Right lobe of liver (tissue), 6 donors: Measurements from ENCODE around the gene MOGAT3. TPM values are rescaled to one million over a fixed set of nuclear protein-coding genes. Genes with fewer than 3 reads are reported as not detected.

Experiments used
- ATAC-seq, 4 donors: fragments of 200-7000 bp; cut with Tn5 transposase; one replicate each; pipeline ENCODE4 v1.9.1; 2020; ENCODE audit warnings: mild to moderate bottlenecking in 4 of 4, moderate library complexity in 4 of 4
- DNase-seq, 3 donors: peaks; one replicate each; pipeline ENCODE4 v3.0.0-alpha.2; 2020
- H3K27ac ChIP-seq, 3 donors: fragments of 200-600 bp; one replicate each; pipeline ENCODE4 v1.8.0; 2022
- H3K27me3 ChIP-seq, 2 donors: fragments of 200-600 bp; one replicate each; pipeline ENCODE4 v1.8.0; 2022
- H3K36me3 ChIP-seq, 4 donors: fragments of 200-600 bp; sonication (generic) in 1 of 4; one replicate each; pipeline versions ENCODE4 v1.5.1 to v1.8.0; 2017 to 2022; ENCODE audit warnings: control low read depth in 1 of 4
- H3K4me1 ChIP-seq, 4 donors: fragments of 200-600 bp; sonication (generic) in 1 of 4; one replicate each; pipeline versions ENCODE4 v1.5.1 to v1.8.0; 2017 to 2022; ENCODE audit warnings: control low read depth in 1 of 4
- H3K4me3 ChIP-seq, 3 donors: fragments of 200-600 bp; one replicate each; pipeline ENCODE4 v1.8.0; 2022
- H3K9me3 ChIP-seq, 4 donors: fragments of 200-600 bp; sonication (generic) in 1 of 4; one replicate each; pipeline versions ENCODE4 v1.5.1 to v1.8.0; 2017 to 2022; ENCODE audit warnings: control low read depth in 1 of 4
- POLR2A ChIP-seq: fragments of 450-650 bp; IDR thresholded peaks from one replicate; pipeline ENCODE4 v1.6.1; 2017; ENCODE audit warnings: antibody characterized with exemption, mild to moderate bottlenecking
- WGBS: methylation state at CpG from one replicate; pipeline ENCODE4 v1.1.6; 2018; ENCODE audit warnings: low coverage, low lambda C conversion rate; ENCODE audit not compliant: insufficient coverage; ENCODE audit errors: missing lambda C conversion rate; 5-methylcytosine and 5-hydroxymethylcytosine counted together
- intact Hi-C, 2 donors: fragments of 100-400 bp; cut with DNase I; formaldehyde crosslinking; loops; one replicate each; pipeline versions ENCODE4 v1.11.2 to v1.14.1; 2022
- total RNA-seq, 6 experiments: library from RNA; depleted of rRNA in 2 of 6; stranded (reverse); fragments of >200 nt in 2 of 6; fragmentation: NEBNext Ultra II Directional in 3 of 6; extraction: Animal tissue kit (Norgen Biotek cat#: 25700) in 3 of 6; gene quantifications; one replicate each; pipeline versions ENCODE4 v1.1.0 to v1.2.4, GENCODE V29; 2016 to 2023
- TF ChIP-seq, protein P1 (sequence below), 4 donors: fragments of 200-600 bp in 3 of 4; fragments of 450-650 bp in 1 of 4; IDR thresholded peaks; one replicate each; pipeline versions ENCODE4 v1.5.1 to v1.8.0; 2016 to 2022; ENCODE audit warnings: antibody characterized with exemption in 4 of 4, mild to moderate bottlenecking in 2 of 4
- donor health status: DM: no; HTN: yes; CAD: no.
- donor health status: DM: no; HTN: no; CAD: no.
- donor health status: DM: no; HTN: no; CAD: no.
- donor health status: DM: no; HTN: yes; CAD: no.
- donor health status: DM: no; HTN: yes; CAD: no.

The MOGAT3 gene
- total RNA-seq, 6 experiments from 2014 or later = 8.4 to 28.6 (median 15.7) TPM

DNA sequence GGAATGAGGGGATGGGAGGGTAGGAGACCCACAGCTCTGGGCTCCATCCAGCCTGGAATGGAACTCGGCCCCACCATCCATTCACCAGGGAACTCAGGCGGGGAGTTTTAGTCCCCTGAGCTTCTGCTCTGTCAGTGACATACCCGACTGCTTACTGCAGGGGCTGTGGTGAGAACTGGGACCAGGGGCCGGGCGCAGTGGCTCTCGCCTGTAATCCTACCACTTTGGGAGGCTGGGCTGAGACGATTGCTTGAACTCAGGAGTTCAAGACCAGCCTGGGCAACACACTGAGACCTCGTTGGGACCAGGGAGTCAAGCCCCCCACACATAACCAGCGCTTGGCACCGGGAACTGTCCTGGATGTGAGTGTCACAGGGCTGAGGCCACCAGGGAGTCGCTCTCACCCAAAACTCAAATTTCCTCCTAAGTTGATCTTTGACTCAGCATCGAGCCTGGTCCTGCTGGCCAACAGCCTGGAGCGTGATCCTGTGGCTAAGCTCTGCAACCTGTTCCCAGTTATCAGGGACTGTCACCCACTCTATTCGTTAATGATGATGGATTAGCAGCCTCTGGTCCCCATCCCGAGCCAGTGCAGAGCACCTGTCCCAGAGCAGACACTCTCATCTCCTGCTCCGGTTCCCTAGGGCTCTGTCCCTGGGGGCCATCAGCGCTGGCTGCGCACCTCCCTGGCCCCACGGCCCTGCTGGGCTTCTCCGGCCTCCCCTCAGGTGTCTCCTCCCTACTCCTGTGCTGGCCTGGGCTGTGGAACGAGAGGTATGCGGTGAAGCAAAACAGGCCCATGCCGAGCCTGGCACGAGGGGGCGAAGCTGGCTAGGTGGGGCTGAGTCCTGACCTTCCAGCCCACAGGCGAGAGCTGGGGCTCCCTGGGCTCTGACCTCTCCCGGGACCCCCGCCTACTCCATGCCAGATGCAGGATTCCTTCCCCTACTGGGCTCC, 37.7 kb upstream of the MOGAT3 start:
- Histone ChIP-seq H3K36me3 (peaks cover 0 to 17% (median 6%) of the 10 kb centered on the region in 4 donors), H3K27ac (peak overlapping the region; percentile 79 to 97 (median 81)), H3K27me3 (no peaks in the 10 kb centered on the region), H3K4me3 (no peak overlapping the region), H3K4me1 (peaks cover 0 to 27% (median 12%) of the 10 kb centered on the region in 4 donors), H3K9me3 (no peaks in the 10 kb centered on the region)
- 42% methylated on average over 6 of the region's 28 CpGs for WGBS
- ATAC-seq (peak; percentile 46 to 68 (median 60)), DNase-seq (peak in 2 of 3 donors; percentile 60 to 63)
- intact Hi-C loops = no loop called here
- TF ChIP-seq POLR2A = no peak
- TF ChIP-seq, protein P1, sequence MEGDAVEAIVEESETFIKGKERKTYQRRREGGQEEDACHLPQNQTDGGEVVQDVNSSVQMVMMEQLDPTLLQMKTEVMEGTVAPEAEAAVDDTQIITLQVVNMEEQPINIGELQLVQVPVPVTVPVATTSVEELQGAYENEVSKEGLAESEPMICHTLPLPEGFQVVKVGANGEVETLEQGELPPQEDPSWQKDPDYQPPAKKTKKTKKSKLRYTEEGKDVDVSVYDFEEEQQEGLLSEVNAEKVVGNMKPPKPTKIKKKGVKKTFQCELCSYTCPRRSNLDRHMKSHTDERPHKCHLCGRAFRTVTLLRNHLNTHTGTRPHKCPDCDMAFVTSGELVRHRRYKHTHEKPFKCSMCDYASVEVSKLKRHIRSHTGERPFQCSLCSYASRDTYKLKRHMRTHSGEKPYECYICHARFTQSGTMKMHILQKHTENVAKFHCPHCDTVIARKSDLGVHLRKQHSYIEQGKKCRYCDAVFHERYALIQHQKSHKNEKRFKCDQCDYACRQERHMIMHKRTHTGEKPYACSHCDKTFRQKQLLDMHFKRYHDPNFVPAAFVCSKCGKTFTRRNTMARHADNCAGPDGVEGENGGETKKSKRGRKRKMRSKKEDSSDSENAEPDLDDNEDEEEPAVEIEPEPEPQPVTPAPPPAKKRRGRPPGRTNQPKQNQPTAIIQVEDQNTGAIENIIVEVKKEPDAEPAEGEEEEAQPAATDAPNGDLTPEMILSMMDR (IDR thresholded peaks at IDR 0.05) = no peak

DNA sequence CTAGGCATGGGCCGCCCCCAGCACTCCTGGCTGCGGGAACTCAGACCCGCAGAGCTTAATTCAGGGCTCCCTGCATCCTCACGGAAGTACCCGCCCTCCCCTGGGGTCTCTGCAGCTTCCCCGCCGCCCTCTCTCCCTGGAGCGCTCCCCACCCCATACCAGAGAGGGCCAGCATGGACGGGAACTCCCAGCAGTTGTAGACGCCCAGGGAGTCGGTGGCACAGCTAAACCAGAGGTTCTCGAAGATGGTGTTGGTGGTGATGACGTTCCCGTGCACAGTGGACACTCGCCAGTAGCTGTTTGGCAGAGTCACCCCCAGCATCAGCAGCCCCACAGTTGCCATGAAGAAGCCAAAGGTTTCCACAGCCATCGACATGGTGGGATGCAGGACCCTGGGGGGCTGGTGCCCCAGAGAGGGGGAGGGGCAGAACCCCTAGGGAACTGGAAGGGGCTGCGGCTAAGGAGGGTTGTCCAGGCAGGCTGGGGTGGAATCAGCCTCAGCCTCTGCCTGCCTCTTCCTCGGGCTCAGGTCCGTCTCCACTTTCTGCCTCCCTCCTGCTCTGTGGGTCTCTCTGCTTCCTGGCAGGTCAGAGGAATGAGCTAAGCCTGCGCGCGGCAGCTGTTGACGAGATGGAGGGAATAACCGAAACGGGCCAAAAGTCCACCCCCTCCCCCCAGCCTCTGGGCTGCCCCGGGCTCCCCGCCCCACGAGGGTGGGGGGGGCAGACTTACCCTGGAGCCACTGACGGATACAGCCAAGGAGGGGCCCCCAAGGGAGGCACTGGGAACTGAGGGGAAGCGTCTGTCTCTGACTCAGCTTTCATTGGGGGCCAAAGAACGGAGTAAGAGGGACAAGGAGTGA, 36.6 kb upstream of the MOGAT3 start, which contains the start of gene CLDN15:
CLDN15 (minus strand) TSS at position 597 of the 862 bp plus-strand sequence; CDS start at position 376, 221 bp downstream.
- ATAC-seq (peak; percentile 79 to 85 (median 83)), DNase-seq (peak; percentile 84 to 89 (median 88))
- WGBS = 21% methylated on average over 13 of the region's 31 CpGs
- H3K36me3 ChIP-seq = peaks cover 0 to 17% (median 6%) of the 10 kb centered on the region in 4 donors
- H3K27me3 ChIP-seq = no peaks in the 10 kb centered on the region
- peak within 1 kb of the TSS; percentile 79 to 97 (median 81) for H3K27ac ChIP-seq
- H3K9me3 ChIP-seq = no peaks in the 10 kb centered on the region
- TF ChIP-seq, protein P1 (IDR thresholded peaks at IDR 0.05) = no peak
- TF ChIP-seq POLR2A = peak; percentile 65
- intact Hi-C loops = no loop called here
- H3K4me3 ChIP-seq = no peak within 1 kb of the TSS
- peaks cover 0 to 23% (median 11%) of the 10 kb centered on the region in 4 donors for H3K4me1 ChIP-seq

DNA sequence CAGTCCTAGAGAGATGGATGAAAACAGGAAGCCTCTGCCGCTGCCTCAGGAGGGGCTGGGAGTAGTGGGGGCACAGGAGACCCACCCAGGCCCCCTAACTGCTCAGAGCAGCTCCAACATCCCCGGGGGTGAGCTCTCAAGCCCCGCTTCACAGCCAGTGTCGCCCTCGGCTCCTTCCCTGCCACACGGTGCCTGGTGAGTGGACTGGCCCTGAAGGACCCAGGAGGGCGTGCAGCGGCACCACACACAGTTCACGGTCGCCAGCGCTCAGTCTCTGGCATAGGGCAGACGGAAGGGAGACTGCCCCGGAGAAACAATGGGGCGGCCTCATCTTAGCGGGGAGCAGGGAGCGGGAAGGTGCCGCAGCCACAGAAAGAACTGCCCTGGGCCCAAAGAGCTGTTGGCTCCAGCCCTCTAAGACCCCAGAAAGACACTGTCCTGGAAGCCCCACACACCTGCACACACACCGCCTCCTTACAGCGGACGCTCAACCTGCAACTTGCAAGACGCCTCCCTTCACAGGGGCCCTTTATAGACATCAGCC, 35.5 kb upstream of the MOGAT3 start:
- TF ChIP-seq, protein P1 (IDR thresholded peaks at IDR 0.05) = no peak
- TF ChIP-seq POLR2A = no peak
- no peaks in the 10 kb centered on the region for H3K27me3 ChIP-seq
- 88% methylated on average over 5 of the region's 21 CpGs for WGBS
- H3K9me3 ChIP-seq = no peaks in the 10 kb centered on the region
- ATAC-seq (no peak), DNase-seq (no peak)
- H3K4me3 ChIP-seq = no peak overlapping the region
- peaks cover 0 to 33% (median 16%) of the 10 kb centered on the region in 4 donors for H3K4me1 ChIP-seq
- H3K36me3 ChIP-seq = peaks cover 0 to 17% (median 6%) of the 10 kb centered on the region in 4 donors
- intact Hi-C loops = no loop called here
- peak overlapping the region in 1 of 3 donors; percentile 97 for H3K27ac ChIP-seq

DNA sequence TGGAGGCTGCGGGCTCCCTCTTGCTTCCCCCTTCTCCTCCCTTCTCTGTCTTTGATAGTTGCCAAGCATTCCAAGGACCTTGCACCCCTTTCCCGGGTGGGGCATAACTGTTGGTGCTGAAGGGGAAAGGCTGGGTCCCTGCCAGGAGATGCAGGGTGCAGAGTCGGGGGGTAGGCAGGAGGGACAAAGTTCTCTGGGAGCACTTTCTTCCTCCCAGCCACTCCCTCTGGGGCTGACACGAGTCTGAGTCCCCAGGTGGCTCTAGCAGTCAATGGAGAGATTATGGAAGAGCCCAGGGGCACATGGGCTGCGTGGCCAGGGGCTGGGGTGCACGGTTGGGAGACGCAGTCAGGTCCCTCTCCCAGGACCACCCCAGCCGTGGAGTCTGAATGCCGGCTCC, 34.7 kb upstream of the MOGAT3 start:
- H3K27ac ChIP-seq = no peak overlapping the region
- intact Hi-C loops = no loop called here
- DNase-seq (no peak), ATAC-seq (no peak)
- peaks cover 0 to 10% (median 5%) of the 10 kb centered on the region in 4 donors for H3K36me3 ChIP-seq
- H3K4me3 ChIP-seq = no peak overlapping the region
- 7% methylated on average over 2 of the region's 9 CpGs for WGBS
- H3K9me3 ChIP-seq = no peaks in the 10 kb centered on the region
- TF ChIP-seq, protein P1 (IDR thresholded peaks at IDR 0.05) = no peak
- H3K4me1 ChIP-seq = peaks cover 0 to 40% (median 18%) of the 10 kb centered on the region in 4 donors
- no peaks in the 10 kb centered on the region for H3K27me3 ChIP-seq
